Upper lobe of left lung (tissue), 6 donors: ENCODE measurements around the gene BRINP2. TPM values are rescaled to one million over a fixed set of nuclear protein-coding genes. Genes with fewer than 3 reads are reported as not detected.

Experiments used
- ATAC-seq, 2 donors: fragments of 200-7000 bp; cut with Tn5 transposase; one replicate each; pipeline ENCODE4 v1.9.1; 2022; ENCODE audit warnings: mild to moderate bottlenecking in 2 of 2, moderate library complexity in 2 of 2; ENCODE audit not compliant: low FRiP score in 2 of 2
- DNase-seq, 2 donors: peaks; one replicate each; pipeline ENCODE4 v3.0.0-alpha.2; 2019 to 2020
- H3K27ac ChIP-seq, 4 donors: fragments of 200-600 bp; sonication (generic); one replicate each; pipeline ENCODE4 v1.5.1; 2016 to 2019
- H3K27me3 ChIP-seq, 4 donors: fragments of 200-600 bp; sonication (generic); one replicate each; pipeline ENCODE4 v1.5.1; 2017 to 2019
- H3K36me3 ChIP-seq, 4 donors: fragments of 200-600 bp; sonication (generic); one replicate each; pipeline ENCODE4 v1.5.1; 2016 to 2019
- H3K4me1 ChIP-seq, 4 donors: fragments of 200-600 bp; sonication (generic); one replicate each; pipeline ENCODE4 v1.5.1; 2018 to 2019
- H3K4me3 ChIP-seq, 4 donors: fragments of 200-600 bp; sonication (generic); one replicate each; pipeline ENCODE4 v1.5.1; 2017 to 2019; ENCODE audit warnings: mild to moderate bottlenecking in 2 of 4, moderate library complexity in 1 of 4
- H3K9me3 ChIP-seq, 4 donors: fragments of 200-600 bp; sonication (generic); one replicate each; pipeline ENCODE4 v1.5.1; 2018 to 2019
- CTCF ChIP-seq, 6 experiments: fragments of 450-650 bp in 4 of 6; fragments of 200-600 bp in 2 of 6; sonication (generic) in 2 of 6; IDR thresholded peaks; one replicate each; pipeline ENCODE4 v1.5.1; 2016 to 2019; ENCODE audit warnings: antibody characterized with exemption in 6 of 6
- EP300 ChIP-seq, 4 donors: sonication (generic); formaldehyde crosslinking; IDR thresholded peaks; one replicate each; pipeline ENCODE4 v1.5.1; 2017; ENCODE audit warnings: antibody characterized with exemption in 4 of 4, control low read depth in 2 of 4
- POLR2A ChIP-seq, 4 donors: fragments of 450-650 bp; IDR thresholded peaks; one replicate each; pipeline ENCODE4 v1.5.1; 2016 to 2017; ENCODE audit warnings: antibody characterized with exemption in 4 of 4, mild to moderate bottlenecking in 2 of 4
- POLR2AphosphoS5 ChIP-seq, 2 donors: sonication (generic); formaldehyde crosslinking; IDR thresholded peaks; one replicate each; pipeline ENCODE4 v1.5.1; 2017; ENCODE audit warnings: antibody characterized with exemption in 2 of 2
- WGBS, 2 donors: methylation state at CpG; one replicate each; pipeline ENCODE4 v1.1.5; 2017 to 2018; 5-methylcytosine and 5-hydroxymethylcytosine counted together
- total RNA-seq, 6 donors: library from RNA; depleted of rRNA in 4 of 6; stranded (reverse); fragments of >200 nt in 4 of 6; gene quantifications; one replicate each; pipeline versions ENCODE4 v1.1.0 to v1.2.1, GENCODE V29; 2016 to 2021
- donor health status: DM: no; HTN: no; CAD: no; lungs with moderate emphysema.
- donor health status: DM: no; HTN: yes; CAD: no; lungs with severe emphysema.

Gene BRINP2
- total RNA-seq, 6 donors from 2014 or later, result 0.06 to 0.07 TPM; not detected in 4

GRCh38 chr1:177209357-177209756 is 38.6 kb downstream of the BRINP2 start:
- Histone ChIP-seq H3K9me3 (no peaks in the 10 kb centered on the region), H3K4me1 (no peaks in the 10 kb centered on the region), H3K27me3 (no peaks in the 10 kb centered on the region), H3K4me3 (no peak overlapping the region), H3K27ac (no peak overlapping the region), H3K36me3 (no peaks in the 10 kb centered on the region)
- DNase-seq (peak in 1 of 2 donors; percentile 59), ATAC-seq (peak; percentile 80 to 84)
- peak in 1 of 4 donors; percentile 39 for TF ChIP-seq EP300 (IDR thresholded peaks at IDR 0.05)
- no peak for TF ChIP-seq POLR2A (IDR thresholded peaks at IDR 0.05)
- TF ChIP-seq POLR2AphosphoS5 (IDR thresholded peaks at IDR 0.05), result peak; percentile 71 to 74
- no peak for TF ChIP-seq CTCF (IDR thresholded peaks at IDR 0.05)
- WGBS, 2 donors, result 46 to 51% methylated on average over 3 of the region's 3 CpGs

- H3K27ac ChIP-seq, result no peak overlapping the region
- TF ChIP-seq CTCF (IDR thresholded peaks at IDR 0.05) (no peak), POLR2A (IDR thresholded peaks at IDR 0.05) (no peak), EP300 (IDR thresholded peaks at IDR 0.05) (no peak), POLR2AphosphoS5 (IDR thresholded peaks at IDR 0.05) (no peak)
- DNase-seq, result no peak
- ATAC-seq, result no peak
- H3K27me3 ChIP-seq, result no peaks in the 10 kb centered on the region
- no peaks in the 10 kb centered on the region for H3K9me3 ChIP-seq
- no peak overlapping the region for H3K4me3 ChIP-seq
- H3K36me3 ChIP-seq, result no peaks in the 10 kb centered on the region
- H3K4me1 ChIP-seq, result no peaks in the 10 kb centered on the region
These were observed 39.3 kb downstream of the BRINP2 start for GRCh38 chr1:177210071-177210470.

- Histone ChIP-seq H3K4me1 (no peaks in the 10 kb centered on the region), H3K27ac (no peak overlapping the region), H3K27me3 (no peaks in the 10 kb centered on the region), H3K9me3 (no peaks in the 10 kb centered on the region), H3K4me3 (no peak overlapping the region), H3K36me3 (no peaks in the 10 kb centered on the region)
- 28 to 39% methylated on average over 4 of the region's 4 CpGs for WGBS, 2 donors
- DNase-seq (peak in 1 of 2 donors; percentile 24), ATAC-seq (peak in 1 of 2 donors; percentile 49)
- TF ChIP-seq EP300 (IDR thresholded peaks at IDR 0.05), result peak in 2 of 4 donors; percentile 73 to 89
- no peak for TF ChIP-seq CTCF (IDR thresholded peaks at IDR 0.05)
- peak in 1 of 2 donors; percentile 81 for TF ChIP-seq POLR2AphosphoS5 (IDR thresholded peaks at IDR 0.05)
- no peak for TF ChIP-seq POLR2A (IDR thresholded peaks at IDR 0.05)
These were observed 40.5 kb downstream of the BRINP2 start for GRCh38 chr1:177211231-177211630.

GRCh38 chr1:177216587-177217202 is 45.9 kb downstream of the BRINP2 start:
- WGBS, 2 donors, result 77 to 92% methylated on average over 3 of the region's 3 CpGs

More at GRCh38 chr1:177216587-177217202, 45.9 kb downstream of the BRINP2 start:
- Histone ChIP-seq H3K36me3 (no peaks in the 10 kb centered on the region), H3K4me1 (no peaks in the 10 kb centered on the region), H3K27ac (no peak overlapping the region), H3K9me3 (peaks cover 5 to 14% (median 10%) of the 10 kb centered on the region in 4 donors), H3K4me3 (no peak overlapping the region), H3K27me3 (no peaks in the 10 kb centered on the region)
- DNase-seq (no peak), ATAC-seq (no peak)
- TF ChIP-seq POLR2A (IDR thresholded peaks at IDR 0.05), result no peak
- no peak for TF ChIP-seq CTCF (IDR thresholded peaks at IDR 0.05)
- no peak for TF ChIP-seq POLR2AphosphoS5 (IDR thresholded peaks at IDR 0.05)
- no peak for TF ChIP-seq EP300 (IDR thresholded peaks at IDR 0.05)
